Mesendoderm (in vitro differentiated cells): Measurements from ENCODE around the gene ST6GAL1.

ENCODE experiments used
- DNase-seq: peaks from one replicate; pipeline ENCODE4 v3.0.0; 2013
- H2AK5ac ChIP-seq: 2 replicates; pipeline ENCODE4 v1.6.1; 2013; ENCODE audit warnings: low read length, inconsistent platforms
- H2BK120ac ChIP-seq: 2 replicates; pipeline ENCODE4 v1.6.1; 2013; ENCODE audit warnings: low read depth, mild to moderate bottlenecking, low read length, moderate library complexity, mixed read lengths
- H2BK15ac ChIP-seq: replicated peaks from 2 replicates; pipeline ENCODE4 v1.6.1; 2013; ENCODE audit warnings: low read depth, mild to moderate bottlenecking, moderate library complexity
- H2BK5ac ChIP-seq: 2 replicates; pipeline ENCODE4 v1.6.1; 2013; ENCODE audit warnings: low read length, inconsistent platforms
- H3K18ac ChIP-seq: 2 replicates; pipeline ENCODE4 v1.6.1; 2013; ENCODE audit warnings: mild to moderate bottlenecking, low read length, mixed read lengths
- H3K23ac ChIP-seq: one replicate; pipeline ENCODE4 v1.6.1; 2013; ENCODE audit warnings: low read length
- H3K27ac ChIP-seq: 2 replicates; pipeline ENCODE4 v1.5.1; 2013; ENCODE audit warnings: low read depth, mild to moderate bottlenecking, inconsistent platforms, low read length, moderate library complexity
- H3K27me3 ChIP-seq: 2 replicates; pipeline ENCODE4 v1.6.1; 2013; ENCODE audit warnings: low read length, control low read depth, mild to moderate bottlenecking, inconsistent platforms; ENCODE audit not compliant: insufficient read depth, poor library complexity
- H3K36me3 ChIP-seq: 2 replicates; pipeline ENCODE4 v1.6.1; 2013; ENCODE audit warnings: low read length, inconsistent platforms; ENCODE audit not compliant: control insufficient read depth, insufficient read depth
- H3K4ac ChIP-seq: one replicate; pipeline ENCODE4 v1.6.1; 2013; ENCODE audit warnings: low read depth, mild to moderate bottlenecking, low read length, moderate library complexity
- H3K4me1 ChIP-seq: 2 replicates; pipeline ENCODE4 v1.6.1; 2013; ENCODE audit warnings: low read depth, low read length, inconsistent platforms; ENCODE audit not compliant: control insufficient read depth
- H3K4me2 ChIP-seq: 2 replicates; pipeline ENCODE4 v1.6.1; 2013; ENCODE audit warnings: low read length
- H3K4me3 ChIP-seq: 2 replicates; pipeline ENCODE4 v1.5.1; 2013; ENCODE audit warnings: mild to moderate bottlenecking, low read length
- H3K56ac ChIP-seq: one replicate; pipeline ENCODE4 v1.6.1; 2013; ENCODE audit warnings: low read length
- H3K79me1 ChIP-seq: 2 replicates; pipeline ENCODE4 v1.6.1; 2013; ENCODE audit warnings: low read length, inconsistent platforms
- H3K79me2 ChIP-seq: 2 replicates; pipeline ENCODE4 v1.6.1; 2013; ENCODE audit warnings: mild to moderate bottlenecking, low read length; ENCODE audit not compliant: control insufficient read depth, insufficient read depth
- H3K9ac ChIP-seq: 2 replicates; pipeline ENCODE4 v1.6.1; 2013; ENCODE audit warnings: low read length, inconsistent platforms
- H4K5ac ChIP-seq: one replicate; pipeline ENCODE4 v1.6.1; 2013; ENCODE audit warnings: low read length
- H4K8ac ChIP-seq: one replicate; pipeline ENCODE4 v1.6.1; 2013; ENCODE audit warnings: low read depth, mild to moderate bottlenecking, control low read depth, low read length, moderate library complexity
- WGBS: extraction: QIAGEN DNeasy Blood & Tissue Kit; methylation state at CpG from one replicate; pipeline ENCODE4 v1.1.7; 2013; ENCODE audit warnings: low lambda C conversion rate, missing lambda C conversion rate; ENCODE audit not compliant: insufficient coverage; ENCODE audit errors: extremely low coverage; 5-methylcytosine and 5-hydroxymethylcytosine counted together

ST6GAL1 gene

DNA sequence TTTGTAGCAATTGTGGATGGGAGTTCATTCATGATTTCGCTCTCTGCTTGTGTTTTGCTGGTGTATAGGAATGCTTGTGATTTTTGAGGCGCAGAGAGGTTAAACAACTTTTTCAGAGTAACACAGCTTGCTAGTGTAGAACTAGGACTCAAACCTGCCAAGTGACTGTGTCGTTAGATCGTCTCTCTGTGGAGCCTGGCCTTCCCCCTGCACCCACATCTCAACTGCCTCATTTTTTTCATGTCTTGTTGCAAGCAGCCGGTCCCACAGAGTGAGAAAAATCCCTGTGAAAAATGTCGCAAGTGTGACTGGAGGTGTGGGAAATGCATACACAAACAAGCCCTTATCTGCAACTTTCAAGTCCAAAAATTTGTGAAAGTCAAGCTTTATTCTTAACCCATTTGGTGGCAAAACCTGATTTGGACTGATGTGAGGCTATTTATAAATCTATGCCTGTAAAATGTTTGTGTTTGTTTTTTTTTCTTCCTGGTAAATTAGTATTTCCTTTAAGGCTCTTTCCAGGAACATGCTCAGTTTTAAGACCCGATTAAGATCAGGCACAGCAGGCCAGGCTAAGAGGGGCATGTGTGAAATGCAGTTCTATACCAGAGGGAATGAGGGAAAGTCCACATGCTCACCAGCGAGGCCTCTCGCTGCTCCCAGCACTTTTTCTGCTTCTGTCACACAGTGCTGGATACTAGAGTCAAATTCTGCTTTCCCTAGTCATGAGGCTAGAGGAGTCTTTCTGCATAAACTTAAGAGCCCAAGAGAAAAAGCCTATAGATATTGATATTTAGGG lies 25.8 kb downstream of the ST6GAL1 start:
- Histone ChIP-seq H3K4me1 (peaks cover 3% of the 10 kb centered on the region), H3K4me3 (no peak overlapping the region), H2AK5ac (no peak overlapping the region), H3K4ac (no peak overlapping the region), H3K9ac (peak overlapping the region; percentile 11), H3K27me3 (no peaks in the 10 kb centered on the region), H3K23ac (no peak overlapping the region), H4K5ac (no peak overlapping the region), H2BK5ac (no peak overlapping the region), H4K8ac (no peak overlapping the region), H3K27ac (peak overlapping the region; percentile 5), H2BK15ac (no peak overlapping the region), H3K4me2 (no peak overlapping the region), H3K18ac (no peak overlapping the region), H3K36me3 (no peaks in the 10 kb centered on the region), H3K79me1 (peaks cover 13% of the 10 kb centered on the region), H3K56ac (peak overlapping the region; percentile 35), H2BK120ac (no peak overlapping the region), H3K79me2 (peaks cover 25% of the 10 kb centered on the region)
- no CpG with 5 or more reads among the region's 9 CpGs for WGBS
- peak; percentile 82 for DNase-seq

DNA sequence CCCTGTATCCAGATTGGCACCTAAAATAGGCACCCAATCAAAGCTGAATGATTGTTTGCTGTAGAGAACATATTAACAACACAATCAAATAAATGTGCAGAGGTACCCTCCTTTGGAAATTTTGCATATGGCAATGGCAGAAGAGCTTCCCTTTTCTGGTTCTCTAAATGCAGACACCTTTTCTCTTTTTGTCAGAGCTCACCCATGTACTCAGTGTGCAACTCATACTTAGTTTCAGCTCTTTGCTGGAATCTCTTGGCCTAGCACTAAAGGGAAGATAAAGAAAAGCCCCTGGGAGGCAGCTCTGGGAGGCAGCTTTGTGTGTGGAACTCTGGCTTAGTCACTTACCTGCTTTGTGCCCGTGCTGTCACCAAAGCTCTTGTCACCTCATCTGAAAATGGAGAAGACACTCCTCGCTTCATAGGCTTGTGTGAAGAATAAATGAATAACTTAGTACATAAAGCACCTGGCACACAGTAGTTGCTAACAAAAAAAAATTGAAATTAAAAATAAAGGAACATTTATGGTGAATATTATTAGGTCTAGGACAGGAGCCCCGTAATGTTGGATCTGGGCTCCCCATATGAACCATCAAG lies 28.8 kb downstream of the ST6GAL1 start:
- Histone ChIP-seq H3K4me2 (no peak overlapping the region), H3K9ac (no peak overlapping the region), H2BK5ac (no peak overlapping the region), H3K18ac (no peak overlapping the region), H4K5ac (no peak overlapping the region), H3K79me2 (peaks cover 15% of the 10 kb centered on the region), H3K4me3 (no peak overlapping the region), H2BK120ac (no peak overlapping the region), H3K23ac (no peak overlapping the region), H3K27ac (no peak overlapping the region), H3K36me3 (no peaks in the 10 kb centered on the region), H4K8ac (no peak overlapping the region), H3K56ac (no peak overlapping the region), H3K79me1 (peaks cover 16% of the 10 kb centered on the region), H3K4ac (no peak overlapping the region), H2AK5ac (no peak overlapping the region), H3K27me3 (no peaks in the 10 kb centered on the region), H3K4me1 (peaks cover 22% of the 10 kb centered on the region), H2BK15ac (no peak overlapping the region)
- no CpG with 5 or more reads among the region's 3 CpGs for WGBS
- DNase-seq = no peak

DNA sequence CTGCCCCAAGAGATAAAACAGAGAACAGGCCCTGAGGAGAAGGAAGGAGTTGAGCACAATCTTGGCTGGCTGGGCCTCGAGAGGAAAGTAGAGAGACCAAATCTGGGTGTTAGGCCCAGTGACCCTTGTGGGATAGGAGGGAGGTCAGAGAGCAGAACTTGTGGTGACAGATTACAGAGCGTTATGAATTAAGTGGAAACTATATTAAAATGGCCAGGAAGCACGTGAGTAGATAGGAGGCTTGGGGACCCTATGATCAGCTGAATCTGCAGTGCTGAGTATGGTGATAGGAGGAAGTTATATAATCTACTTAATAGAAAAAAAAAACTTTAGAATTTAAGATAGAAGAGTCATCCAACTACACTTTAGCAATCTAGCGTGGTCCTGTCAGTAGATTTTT lies 30.0 kb downstream of the ST6GAL1 start:
- WGBS = no CpG with 5 or more reads among the region's 4 CpGs
- no peak overlapping the region for H3K4me2 ChIP-seq
- no peak overlapping the region for H3K4me3 ChIP-seq
- peaks cover 16% of the 10 kb centered on the region for H3K79me1 ChIP-seq
- no peak for DNase-seq
- H3K4me1 ChIP-seq = peaks cover 27% of the 10 kb centered on the region
- no peak overlapping the region for H4K8ac ChIP-seq
- H3K4ac ChIP-seq = no peak overlapping the region
- H3K9ac ChIP-seq = no peak overlapping the region
- H2BK15ac ChIP-seq = no peak overlapping the region
- H3K27me3 ChIP-seq = no peaks in the 10 kb centered on the region
- H3K18ac ChIP-seq = no peak overlapping the region
- no peak overlapping the region for H2AK5ac ChIP-seq
- peaks cover 11% of the 10 kb centered on the region for H3K79me2 ChIP-seq
- H3K27ac ChIP-seq = no peak overlapping the region
- H3K36me3 ChIP-seq = no peaks in the 10 kb centered on the region
- H2BK5ac ChIP-seq = no peak overlapping the region
- no peak overlapping the region for H3K23ac ChIP-seq
- H4K5ac ChIP-seq = no peak overlapping the region
- no peak overlapping the region for H2BK120ac ChIP-seq
- H3K56ac ChIP-seq = no peak overlapping the region

DNA sequence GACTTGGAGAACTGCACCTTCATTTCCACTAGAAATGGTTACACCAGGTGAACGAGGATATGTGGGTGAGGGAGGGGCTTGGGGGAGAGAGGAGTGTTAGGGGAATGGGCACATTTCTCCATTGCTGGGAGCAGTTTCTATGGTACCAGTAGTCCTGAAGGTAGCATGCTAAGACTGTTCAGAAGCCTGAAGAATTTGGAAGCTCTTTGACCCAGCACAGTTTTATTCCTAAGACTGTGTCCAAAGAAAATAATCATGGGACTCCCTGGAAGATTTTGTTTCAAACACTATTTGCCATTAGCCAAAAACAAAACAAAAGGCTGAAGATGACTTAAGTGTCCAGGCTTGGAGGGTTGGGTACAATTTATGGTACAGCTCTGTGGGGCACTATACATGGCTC lies 32.1 kb downstream of the ST6GAL1 start:
- no peak overlapping the region for H4K5ac ChIP-seq

DNA sequence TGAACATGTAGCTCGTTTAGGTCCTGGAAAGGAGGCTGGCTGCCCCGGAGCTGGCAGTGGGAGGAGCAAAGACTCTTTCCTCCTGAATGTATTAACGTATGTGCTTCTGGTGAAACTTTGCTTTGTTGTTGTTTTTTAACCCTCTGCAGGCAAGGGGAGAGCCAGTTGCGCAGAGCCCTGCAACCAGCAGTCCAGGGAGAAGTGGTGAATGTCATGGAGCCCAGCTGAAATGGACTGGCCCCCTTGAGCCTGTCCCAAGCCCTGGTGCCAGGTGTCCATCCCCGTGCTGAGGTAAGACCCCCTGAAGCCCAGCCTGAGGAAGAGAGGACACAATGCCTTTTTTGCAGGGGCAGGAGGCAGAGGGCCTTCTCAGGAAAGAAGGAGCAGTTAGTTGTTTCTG lies 33.3 kb downstream of the ST6GAL1 start:
- Histone ChIP-seq H3K79me2 (peaks cover 11% of the 10 kb centered on the region), H3K18ac (peak overlapping the region; percentile 19), H4K5ac (no peak overlapping the region), H3K27ac (peak overlapping the region; percentile 42), H3K4me2 (no peak overlapping the region), H3K4me3 (no peak overlapping the region), H2BK15ac (no peak overlapping the region), H3K27me3 (no peaks in the 10 kb centered on the region), H3K23ac (peak overlapping the region; percentile 1), H3K36me3 (no peaks in the 10 kb centered on the region), H3K4me1 (peaks cover 34% of the 10 kb centered on the region), H4K8ac (no peak overlapping the region), H3K9ac (peak overlapping the region; percentile 44), H3K79me1 (peaks cover 19% of the 10 kb centered on the region), H2BK5ac (peak overlapping the region; percentile 92), H2AK5ac (peak overlapping the region; percentile 70), H2BK120ac (peak overlapping the region; percentile 83), H3K4ac (peak overlapping the region; percentile 17), H3K56ac (peak overlapping the region; percentile 87)
- WGBS = no CpG with 5 or more reads among the region's 5 CpGs
- peak; percentile 42 for DNase-seq

More for the DNA sequence above, 32.1 kb downstream of the ST6GAL1 start:
- no peaks in the 10 kb centered on the region for H3K36me3 ChIP-seq
- H3K27ac ChIP-seq = no peak overlapping the region
- H3K27me3 ChIP-seq = no peaks in the 10 kb centered on the region
- H4K8ac ChIP-seq = no peak overlapping the region
- no peak overlapping the region for H3K23ac ChIP-seq
- peaks cover 32% of the 10 kb centered on the region for H3K4me1 ChIP-seq
- H3K9ac ChIP-seq = no peak overlapping the region
- H2BK5ac ChIP-seq = no peak overlapping the region
- H3K56ac ChIP-seq = no peak overlapping the region
- no peak for DNase-seq
- no peak overlapping the region for H3K4me3 ChIP-seq
- H3K18ac ChIP-seq = no peak overlapping the region
- WGBS = no CpG with 5 or more reads among the region's 1 CpG
- H3K4me2 ChIP-seq = no peak overlapping the region
- H2AK5ac ChIP-seq = no peak overlapping the region
- peaks cover 19% of the 10 kb centered on the region for H3K79me1 ChIP-seq
- H3K79me2 ChIP-seq = peaks cover 11% of the 10 kb centered on the region
- no peak overlapping the region for H2BK15ac ChIP-seq
- H2BK120ac ChIP-seq = no peak overlapping the region
- no peak overlapping the region for H3K4ac ChIP-seq
